ENCODE results near the gene PGAP1. TPM values are rescaled to one million over a fixed set of nuclear protein-coding genes. Genes with fewer than 3 reads are reported as not detected.

The PGAP1 gene
- total and polyA plus RNA-seq, 2 of the 8 experiments (the other 6 are each of a cell fraction or from before 2014, with no cell fraction given) = 8.3 to 24.1 TPM

DNA sequence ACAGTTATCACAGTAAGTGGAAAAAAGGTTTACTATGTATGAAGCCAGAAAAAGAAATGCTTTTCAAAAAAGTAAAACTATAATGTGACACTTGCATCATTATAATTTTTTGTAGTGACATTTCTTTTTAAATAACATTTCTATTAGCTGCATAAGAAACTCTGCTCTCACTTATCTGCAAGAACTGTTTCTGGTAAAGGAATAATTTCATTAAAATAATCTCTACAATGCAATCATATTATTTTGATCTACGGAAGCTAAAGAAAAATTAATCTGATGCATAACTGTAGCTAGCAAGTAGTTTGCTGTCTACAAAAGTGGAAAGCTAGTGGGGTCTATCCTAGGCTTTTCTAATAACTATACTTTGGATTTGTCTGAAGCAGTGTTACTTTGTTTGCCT, 50.1 kb downstream of the PGAP1 start:
- FAIRE-seq (no peak), DNase-seq (ENCODE audit: low read depth in 1 of 2, low spot score in 2 of 2) (no peak)
- Histone ChIP-seq H3K4me2 (ENCODE audit: insufficient read depth in 1 of 2, low read depth in 2 of 2, low read length in 2 of 2) (no peak overlapping the region), H3K56ac (replicated peaks; ENCODE audit: insufficient read length, low read depth, low read length) (no peak overlapping the region), H3K4me1 (replicated peaks in 1 of 4; ENCODE audit: control insufficient read depth in 3 of 4, insufficient read depth in 4 of 4, low read length in 3 of 4) (no peaks in the 10 kb centered on the region), H2AFZ (ENCODE audit: low read length) (no peak overlapping the region), H4K20me1 (replicated peaks in 1 of 2; ENCODE audit: control insufficient read depth in 1 of 2, insufficient read depth in 2 of 2, low read length in 2 of 2) (no peaks in the 10 kb centered on the region), H3K4ac (replicated peaks; ENCODE audit: insufficient read length, low read depth, low read length) (no peak overlapping the region), H3K23me2 (ENCODE audit: low read depth, low read length) (no peaks in the 10 kb centered on the region), H2BK15ac (ENCODE audit: low read length) (no peak overlapping the region), H2BK20ac (ENCODE audit: low read length) (no peak overlapping the region), H3K9me3 (ENCODE audit: insufficient read depth in 2 of 2, low read depth in 1 of 2, low read length in 1 of 2) (no peaks in the 10 kb centered on the region), H2BK120ac (replicated peaks; ENCODE audit: low read depth, low read length) (no peak overlapping the region), H3K79me2 (ENCODE audit: control insufficient read depth in 1 of 2, insufficient read depth in 2 of 2, low read length in 2 of 2) (no peaks in the 10 kb centered on the region), H2BK5ac (ENCODE audit: low read depth, low read length) (no peak overlapping the region), H3K27ac (ENCODE audit: low read depth, low read length) (no peak overlapping the region), H3K23ac (ENCODE audit: insufficient read length) (no peak overlapping the region), H4K8ac (ENCODE audit: extremely low read depth, insufficient read depth, low read length) (no peak overlapping the region), H3K9ac (replicated peaks in 1 of 4; ENCODE audit: extremely low read depth in 1 of 4, low read depth in 3 of 4, low read length in 3 of 4) (no peak overlapping the region), H3K4me3 (ENCODE audit: extremely low read depth in 1 of 4, insufficient read depth in 2 of 4, low read depth in 3 of 4, low read length in 4 of 4) (no peak overlapping the region), H2AK5ac (ENCODE audit: low read depth, low read length) (no peak overlapping the region), H3K79me1 (ENCODE audit: low read depth, low read length) (no peaks in the 10 kb centered on the region), H2BK12ac (ENCODE audit: low read depth, low read length) (no peak overlapping the region), H3K18ac (ENCODE audit: extremely low read depth, low read length) (no peak overlapping the region), H4K5ac (ENCODE audit: insufficient read length, low read depth, low read length) (no peak overlapping the region), H3K36me3 (ENCODE audit: control insufficient read depth in 2 of 4, insufficient read depth in 4 of 4, low read length in 3 of 4) (peaks cover 0 to 62% (median 8%) of the 10 kb centered on the region in 4 experiments; a peak in 5 of 8 replicates), H3K14ac (ENCODE audit: insufficient read length) (no peak overlapping the region), H4K91ac (replicated peaks; ENCODE audit: insufficient read length, low read length) (no peak overlapping the region), H3K27me3 (replicated peaks in 1 of 4; ENCODE audit: control insufficient read depth in 3 of 4, extremely low read depth in 1 of 4, insufficient read depth in 3 of 4, low read length in 3 of 4) (no peaks in the 10 kb centered on the region)
- 89% methylated on average over 1 of the region's 1 CpG; no CpG with 5 or more reads in 1 of the 2 experiments for WGBS, 2 experiments (ENCODE audit: extremely low coverage in 1 of 2, insufficient coverage in 1 of 2, insufficient read length in 1 of 2, insufficient replicate concordance in 2 of 2, low coverage in 1 of 2, low lambda C conversion rate in 2 of 2, missing lambda C conversion rate in 1 of 2)
- ChIA-PET CTCF (ENCODE audit: partially characterized antibody) (interaction anchor here (1.0 kb wide), 1 partner anchor 25 kb away, joined by 4 read pairs; no protein-coding TSS in a partner anchor), POLR2A (ENCODE audit: partially characterized antibody) (no interaction called here)
- TF ChIP-seq TAF1 (IDR thresholded peaks at IDR 0.05; ENCODE audit: low read depth, low read length) = no peak
- TF ChIP-seq, protein P1, sequence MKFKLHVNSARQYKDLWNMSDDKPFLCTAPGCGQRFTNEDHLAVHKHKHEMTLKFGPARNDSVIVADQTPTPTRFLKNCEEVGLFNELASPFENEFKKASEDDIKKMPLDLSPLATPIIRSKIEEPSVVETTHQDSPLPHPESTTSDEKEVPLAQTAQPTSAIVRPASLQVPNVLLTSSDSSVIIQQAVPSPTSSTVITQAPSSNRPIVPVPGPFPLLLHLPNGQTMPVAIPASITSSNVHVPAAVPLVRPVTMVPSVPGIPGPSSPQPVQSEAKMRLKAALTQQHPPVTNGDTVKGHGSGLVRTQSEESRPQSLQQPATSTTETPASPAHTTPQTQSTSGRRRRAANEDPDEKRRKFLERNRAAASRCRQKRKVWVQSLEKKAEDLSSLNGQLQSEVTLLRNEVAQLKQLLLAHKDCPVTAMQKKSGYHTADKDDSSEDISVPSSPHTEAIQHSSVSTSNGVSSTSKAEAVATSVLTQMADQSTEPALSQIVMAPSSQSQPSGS (IDR thresholded peaks at IDR 0.05; ENCODE audit: low read length) = no peak
- no peak for TF ChIP-seq SIRT6 (IDR thresholded peaks at IDR 0.05; ENCODE audit: low read length)
- TF ChIP-seq, protein P2, sequence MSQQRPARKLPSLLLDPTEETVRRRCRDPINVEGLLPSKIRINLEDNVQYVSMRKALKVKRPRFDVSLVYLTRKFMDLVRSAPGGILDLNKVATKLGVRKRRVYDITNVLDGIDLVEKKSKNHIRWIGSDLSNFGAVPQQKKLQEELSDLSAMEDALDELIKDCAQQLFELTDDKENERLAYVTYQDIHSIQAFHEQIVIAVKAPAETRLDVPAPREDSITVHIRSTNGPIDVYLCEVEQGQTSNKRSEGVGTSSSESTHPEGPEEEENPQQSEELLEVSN (IDR thresholded peaks at IDR 0.05) = no peak

Measured in H1 (cell line).